DMS 273 treated with DMSO at 0.1 percent for 48 hours (cell line): ENCODE results near the gene SH3PXD2B.

Source experiments
- DNase-seq: peaks from one replicate; lab custom pipeline; 2025; lab: John Stamatoyannopoulos, UW

Gene SH3PXD2B

DNA sequence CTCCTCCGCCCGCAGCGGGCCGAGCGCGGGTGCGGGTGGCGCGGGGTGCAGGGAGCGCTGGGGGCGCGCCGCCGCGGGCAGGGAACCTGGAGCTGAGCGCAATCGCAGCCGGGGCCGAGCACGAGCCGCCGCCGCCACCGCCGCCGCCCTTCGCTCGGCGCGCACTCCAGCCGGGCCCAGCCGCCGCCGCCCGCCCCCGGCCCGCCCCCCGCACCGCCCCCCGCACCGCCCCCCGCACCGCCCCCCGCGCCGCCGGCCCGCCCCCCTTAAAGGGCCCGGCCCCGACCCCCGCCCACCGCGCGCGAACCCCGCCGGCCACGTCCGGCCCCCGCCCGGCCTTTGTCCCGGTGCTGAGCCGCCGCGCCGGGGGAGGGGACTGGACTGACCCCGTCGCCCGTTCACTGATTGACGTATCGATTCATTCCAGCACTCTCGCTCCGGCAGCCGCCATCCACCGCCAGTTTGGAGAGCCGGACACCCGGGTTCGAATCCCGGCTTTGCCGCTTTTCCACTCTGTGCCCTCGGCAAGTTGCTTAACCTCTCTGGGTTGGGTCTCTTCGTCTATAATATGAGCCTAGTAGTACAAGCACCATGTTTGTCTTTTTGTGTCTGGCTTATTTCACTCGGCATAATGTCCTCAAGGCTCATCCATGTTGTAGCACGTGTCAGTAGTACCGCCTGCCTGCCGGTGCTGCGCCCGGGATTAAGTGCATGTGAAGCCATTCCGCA is at the start of gene SH3PXD2B:
Gene SH3PXD2B, minus strand, starts transcription at position 168 of the 729 bp plus-strand sequence. CDS start 173 bp downstream, outside the sequence.
- no peak for DNase-seq

DNA sequence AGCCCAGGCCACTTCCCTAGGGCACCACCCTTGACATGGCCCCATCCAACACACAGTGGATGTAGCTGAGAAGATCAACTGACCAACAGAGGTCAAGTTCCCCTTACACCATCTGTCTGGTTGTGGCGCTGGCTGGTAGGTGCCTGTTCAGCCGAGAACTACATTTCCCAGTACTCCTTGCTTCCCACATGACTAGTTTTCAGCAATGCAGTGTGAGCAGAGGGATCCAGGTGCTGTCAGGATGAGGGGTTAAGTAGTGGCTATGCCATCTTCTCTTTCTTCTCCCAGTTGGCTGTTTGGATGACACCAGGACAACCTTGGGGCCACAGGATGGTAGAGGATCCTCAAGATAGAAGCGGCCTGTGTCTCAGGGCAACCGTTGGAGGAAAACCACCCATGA is 48.6 kb upstream of the SH3PXD2B start:
- no peak for DNase-seq

- no peak for DNase-seq
Measured at GRCh38 chr5:172502410-172502809, 48.1 kb upstream of the SH3PXD2B start.

DNA sequence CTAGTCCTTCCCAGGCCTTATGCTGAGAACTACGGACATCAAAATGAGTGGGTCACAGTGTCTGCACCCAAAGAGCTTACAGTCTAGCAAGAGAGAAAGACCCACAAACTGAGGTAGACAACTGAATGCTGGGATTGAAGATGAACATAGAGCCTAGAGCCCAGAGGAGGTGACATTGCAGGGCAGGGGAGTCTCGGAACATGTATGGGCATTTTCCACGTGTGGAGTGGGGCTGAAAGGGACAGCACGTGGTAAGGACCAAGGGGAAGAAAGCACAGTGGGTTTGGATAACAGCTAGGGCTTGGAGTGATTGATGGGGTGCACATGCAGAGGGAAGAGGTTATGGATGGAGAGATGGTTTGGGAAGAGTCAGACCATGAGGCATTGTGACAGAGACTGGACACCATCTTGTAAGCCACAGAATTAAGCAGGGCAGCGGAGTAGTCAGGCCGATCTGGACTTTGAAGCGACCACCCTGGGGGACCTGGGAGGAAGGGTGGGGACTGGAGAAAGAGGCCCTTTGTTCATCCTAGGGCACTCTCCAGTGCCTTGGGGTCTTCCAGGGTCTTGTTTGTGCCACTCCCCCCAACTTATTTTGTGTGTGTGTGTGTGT is 47.5 kb upstream of the SH3PXD2B start:
- no peak for DNase-seq

- DNase-seq, result no peak
Measured at GRCh38 chr5:172499287-172499686, 45.0 kb upstream of the SH3PXD2B start.

GRCh38 chr5:172498431-172499129 is 44.3 kb upstream of the SH3PXD2B start:
- DNase-seq, result no peak

- no peak for DNase-seq
Measured at GRCh38 chr5:172497591-172498255, 43.4 kb upstream of the SH3PXD2B start.

- DNase-seq, result peak; percentile 15
Measured at GRCh38 chr5:172496671-172497371, 42.5 kb upstream of the SH3PXD2B start.

DNA sequence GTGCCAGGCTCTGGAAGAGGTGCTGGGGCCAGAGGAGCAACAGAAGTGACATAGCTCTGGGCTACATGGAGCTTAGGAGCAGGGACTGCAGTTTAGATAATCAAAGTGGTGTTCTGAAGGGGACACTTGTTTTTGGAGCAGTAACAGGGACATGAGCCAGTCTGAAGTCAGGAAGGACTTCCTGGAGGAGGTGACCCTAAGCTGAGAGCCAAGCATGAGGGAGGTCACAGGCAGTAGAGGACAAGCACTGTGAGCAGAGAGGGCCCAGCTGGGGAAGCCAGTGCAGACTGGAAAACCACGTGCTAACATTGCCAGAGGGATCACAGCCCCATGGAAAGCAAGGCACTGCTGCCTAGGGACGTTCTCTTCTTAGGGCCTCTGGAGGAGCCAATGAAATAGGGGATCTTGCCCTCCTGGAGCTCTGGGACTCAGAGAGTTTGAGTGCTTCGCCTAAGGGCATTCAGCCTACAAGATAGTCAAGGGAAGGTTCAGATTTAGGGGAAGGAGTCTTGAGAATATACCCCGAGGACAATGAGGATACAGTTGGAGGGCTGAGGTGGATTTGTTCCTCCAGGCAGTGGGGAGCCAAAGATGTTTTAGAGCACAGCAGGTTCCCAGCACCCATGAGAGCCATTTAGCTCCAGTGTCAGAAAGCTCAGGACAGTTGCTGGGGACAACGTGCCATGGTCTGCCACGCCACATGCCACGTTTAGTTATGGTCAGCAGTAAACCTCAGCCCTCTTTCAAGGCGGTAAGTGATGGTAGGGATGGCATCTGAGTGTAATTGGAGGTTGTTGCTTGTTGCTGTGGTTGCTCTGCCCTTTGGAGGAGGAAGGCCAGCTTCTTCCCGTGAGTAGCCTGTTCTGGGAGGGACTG is 40.5 kb upstream of the SH3PXD2B start:
- no peak for DNase-seq

DNA sequence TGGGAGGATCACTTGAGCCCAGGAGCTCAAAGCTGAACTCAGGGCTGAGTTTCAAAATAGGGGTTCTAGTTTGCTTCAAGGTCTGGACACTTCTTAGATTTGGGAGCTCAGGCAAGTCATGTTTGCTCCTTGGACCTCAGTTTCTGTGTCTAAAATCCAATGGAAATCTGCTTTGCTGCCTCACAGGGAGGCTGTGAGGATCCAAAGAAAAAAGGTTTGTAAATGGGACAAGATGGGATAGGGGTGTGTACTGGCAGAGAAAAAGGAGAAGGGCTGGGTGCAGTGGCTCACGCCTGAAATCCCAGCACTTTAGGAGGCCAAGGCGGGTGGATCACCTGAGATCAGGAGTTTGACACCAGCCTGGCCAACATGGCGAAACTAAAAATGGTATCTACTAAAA is 39.6 kb upstream of the SH3PXD2B start:
- DNase-seq, result no peak

DNA sequence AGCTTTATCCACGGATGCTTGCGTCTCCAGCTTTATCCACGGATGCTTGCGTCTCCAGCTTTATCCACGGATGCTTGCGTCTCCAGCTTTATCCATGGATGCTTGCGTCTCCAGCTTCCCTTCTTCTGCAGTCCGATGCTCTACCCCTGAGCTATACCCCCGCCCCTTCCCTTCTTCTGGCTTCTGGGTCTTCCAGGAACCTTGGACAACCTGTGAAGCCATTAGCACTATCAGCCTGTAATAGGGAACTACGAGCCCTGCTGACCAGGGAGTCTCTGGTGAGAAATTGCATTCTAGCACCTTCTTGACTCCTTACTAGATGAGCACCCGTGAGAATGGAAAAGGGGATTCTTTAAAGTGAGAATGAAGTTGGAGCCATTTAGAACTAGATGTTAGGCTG is 39.1 kb upstream of the SH3PXD2B start:
- DNase-seq, result no peak

DNA sequence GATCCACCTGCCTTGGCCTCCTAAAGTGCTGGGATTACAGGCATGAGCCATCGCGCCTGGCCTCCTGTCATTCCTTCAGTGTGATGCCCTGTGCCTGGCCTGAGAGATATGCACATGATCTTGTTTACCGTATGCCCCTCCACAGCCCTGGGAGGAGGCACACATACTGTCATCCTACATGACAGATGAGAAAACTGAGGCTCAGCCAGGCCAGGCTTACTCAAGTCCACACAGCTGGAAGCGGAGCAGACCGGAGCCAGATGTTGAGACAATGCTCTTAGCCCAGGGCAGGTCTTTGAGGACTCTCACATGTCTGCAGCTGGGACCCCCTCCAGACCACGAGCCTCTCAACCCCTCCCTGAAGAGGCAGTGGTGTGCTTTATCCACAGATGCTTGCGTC is 38.7 kb upstream of the SH3PXD2B start:
- DNase-seq, result no peak

DNA sequence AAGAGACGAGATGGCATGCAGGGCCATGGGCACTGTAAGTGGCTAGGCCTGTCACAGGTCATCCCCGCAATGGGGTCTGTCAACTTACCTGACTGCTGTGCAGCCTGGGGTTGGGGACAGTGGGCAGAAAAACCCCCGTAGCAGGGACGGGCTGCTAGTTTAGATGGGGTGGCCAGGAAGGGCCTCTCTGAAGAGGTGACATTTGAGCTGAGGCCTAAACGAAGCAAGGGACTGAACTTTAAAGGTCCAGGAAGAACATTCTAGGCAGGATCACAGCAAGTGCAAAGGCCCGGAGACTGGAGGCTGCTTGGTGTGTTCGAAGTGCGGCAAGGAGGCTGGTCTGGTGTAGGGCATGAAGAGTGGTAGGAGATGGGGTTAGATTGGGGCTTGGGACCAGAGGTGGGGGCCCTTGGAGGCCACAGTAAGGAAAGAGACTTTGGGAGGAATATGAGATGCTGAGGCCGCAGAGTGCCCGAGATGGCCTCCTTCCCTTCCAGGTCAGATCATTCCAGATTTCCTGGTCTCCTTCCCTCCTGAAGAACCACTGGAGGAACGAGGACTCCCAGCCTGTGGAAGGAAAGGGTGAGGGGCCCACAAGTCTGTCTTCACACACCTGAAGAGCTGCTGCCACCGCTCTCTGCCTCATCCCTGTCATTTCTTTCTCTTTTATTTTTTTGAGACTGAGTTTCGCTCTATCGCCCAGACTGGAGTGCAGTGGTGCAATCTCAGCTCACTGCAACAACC is 37.9 kb upstream of the SH3PXD2B start:
- no peak for DNase-seq

GRCh38 chr5:172491481-172491880 is 37.2 kb upstream of the SH3PXD2B start:
- no peak for DNase-seq

DNA sequence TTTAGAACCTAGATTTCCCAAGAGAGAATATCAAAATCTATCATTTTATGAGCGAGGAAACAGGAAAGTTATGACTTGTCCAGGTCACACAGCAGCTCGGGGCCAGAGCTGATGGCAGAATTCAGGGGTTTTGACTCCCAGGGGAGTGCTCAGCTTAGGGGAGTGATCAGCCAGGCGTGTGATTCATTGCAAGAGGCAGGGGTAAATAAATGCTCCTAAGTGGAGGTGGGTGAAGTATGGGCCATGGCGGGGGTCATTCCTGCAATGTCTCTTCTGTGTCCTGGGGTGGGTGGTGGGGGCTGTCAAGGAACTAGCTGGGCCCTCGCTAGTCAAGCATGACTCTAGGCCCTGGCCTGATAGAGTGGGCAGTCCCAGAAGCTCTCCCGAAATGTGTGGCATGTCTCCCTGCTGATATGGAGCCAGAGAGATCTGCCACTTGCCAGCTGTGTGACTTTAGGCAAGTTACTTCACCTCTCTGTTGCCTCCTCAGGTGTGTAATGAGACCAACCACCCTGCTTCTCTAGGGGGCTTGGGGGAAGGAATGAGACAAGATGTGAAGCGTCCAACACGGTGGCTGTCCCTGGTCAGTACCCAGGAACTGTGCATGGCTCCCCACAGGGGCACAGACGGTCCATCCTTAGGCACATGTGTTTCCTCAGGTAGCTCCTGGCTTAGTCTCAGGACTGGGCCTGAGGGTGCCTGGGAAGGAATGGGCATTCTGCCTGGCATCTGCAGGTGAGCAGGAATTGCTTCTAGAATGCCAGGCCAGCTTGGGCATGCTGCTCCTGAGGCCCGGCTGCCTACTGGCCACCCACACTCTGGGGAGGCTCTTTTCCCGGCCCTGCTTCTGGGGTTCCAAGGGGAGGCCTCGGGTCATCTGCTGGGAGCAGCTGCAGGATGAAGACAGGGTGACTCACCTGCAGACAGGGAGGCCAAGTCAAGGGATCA is 36.5 kb upstream of the SH3PXD2B start:
- no peak for DNase-seq

GRCh38 chr5:172488221-172488620 is 33.9 kb upstream of the SH3PXD2B start:
- DNase-seq, result no peak

- DNase-seq, result no peak
Measured at GRCh38 chr5:172487671-172488070, 33.3 kb upstream of the SH3PXD2B start.

- DNase-seq, result no peak
Measured at GRCh38 chr5:172486912-172487311, 32.6 kb upstream of the SH3PXD2B start.

DNA sequence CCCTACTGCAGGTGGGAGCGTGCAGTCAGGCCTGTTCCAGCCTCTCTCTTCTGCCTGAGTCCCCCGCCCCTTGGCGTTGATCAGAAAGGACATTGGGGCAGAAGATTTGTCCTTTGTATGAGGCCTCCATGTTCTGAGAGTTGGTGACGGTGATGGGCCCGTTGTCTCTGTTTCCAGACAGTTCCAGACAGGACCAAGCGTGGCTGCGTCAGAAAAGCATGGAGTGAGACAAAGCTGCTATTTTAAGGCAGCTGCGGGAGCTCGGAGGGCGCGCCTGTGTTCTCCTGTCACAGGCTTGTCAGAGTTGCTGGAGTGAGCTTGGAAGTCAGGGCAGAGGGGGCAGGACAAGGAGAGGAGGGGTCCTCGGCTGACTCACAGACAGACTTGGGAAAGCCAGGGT is 32.1 kb upstream of the SH3PXD2B start:
- DNase-seq, result no peak
